GM19455 (cell line): ENCODE measurements around the gene NDST3.

Experiments used
- ATAC-seq: cut with Tn5 transposase; IDR thresholded peaks from one replicate; pipeline ENCODE4 v1.9.1; 2021; ENCODE audit not compliant: unreplicated experiment

Gene NDST3

GRCh38 chr4:118307643-118308042 is 273.4 kb downstream of the NDST3 start:
- no peak for ATAC-seq
